ENCODE measurements around the gene PNPLA7. TPM values are rescaled to one million over a fixed set of nuclear protein-coding genes. Genes with fewer than 3 reads are reported as not detected.
"Not testable (repeated sequence)": the region's sequence is repeated elsewhere in the genome, so short reads cannot be mapped to it uniquely, and the experiment has no call there.

The PNPLA7 gene
- polyA plus RNA-seq, 2 donors, result 2.3 to 3.9 TPM

DNA sequence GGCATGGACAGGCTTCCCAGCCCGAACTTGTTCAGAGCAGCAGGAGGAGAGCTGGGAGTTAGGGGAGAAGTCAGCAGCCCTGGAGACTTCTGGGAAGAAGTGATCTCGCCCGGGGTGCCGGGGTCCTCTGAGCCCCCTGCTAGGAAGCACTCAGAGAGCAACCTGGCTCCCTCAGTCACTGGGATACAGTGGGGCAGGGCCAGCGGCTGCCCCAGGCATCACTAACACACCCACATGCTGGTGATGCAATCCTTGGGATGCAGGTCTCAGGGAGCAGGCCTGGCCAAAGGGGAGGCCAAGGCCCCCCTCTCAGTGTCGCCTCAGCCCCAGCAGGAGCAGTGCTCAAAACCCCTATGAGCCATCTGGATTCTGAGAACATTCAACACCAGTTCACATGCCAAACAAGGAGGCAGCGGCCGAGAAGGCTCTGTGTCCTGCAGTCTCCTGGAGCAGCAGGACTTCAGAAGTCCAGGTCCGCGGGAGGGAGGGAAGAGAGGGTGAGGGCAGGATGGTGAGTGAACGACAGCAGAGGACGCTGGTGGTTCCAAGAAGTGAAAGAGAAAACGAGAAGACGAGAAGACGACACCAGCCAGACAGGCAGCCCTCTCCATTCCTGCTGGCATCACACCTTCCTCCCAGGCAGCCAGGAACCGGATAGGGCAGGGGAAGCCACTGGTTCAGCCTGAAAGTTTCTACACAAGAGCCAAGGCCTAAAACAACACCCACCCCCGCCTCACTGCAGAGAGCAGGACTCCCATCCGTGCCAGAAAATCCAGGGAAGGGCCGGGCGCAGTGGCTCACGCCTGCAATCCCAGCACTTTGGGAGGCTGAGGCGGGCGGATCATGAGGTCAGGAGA, 2.3 kb downstream of the PNPLA7 start:
- H3K27ac ChIP-seq (ENCODE audit: low read depth in 2 of 2, low read length in 1 of 2), result peak overlapping the region in 1 of 2 donors; percentile 58
- no peaks in the 10 kb centered on the region for H3K36me3 ChIP-seq (ENCODE audit: control insufficient read depth in 2 of 2, insufficient read depth in 2 of 2, low read length in 1 of 2)
- H3K9me3 ChIP-seq (ENCODE audit: control insufficient read depth in 2 of 2, insufficient read depth in 1 of 2, low read depth in 1 of 2, low read length in 1 of 2), result no peaks in the 10 kb centered on the region
- no peaks in the 10 kb centered on the region for H3K27me3 ChIP-seq (ENCODE audit: control insufficient read depth in 1 of 2, insufficient read depth in 2 of 2, low read length in 2 of 2)
- no peak overlapping the region for H3K4me3 ChIP-seq (ENCODE audit: low read depth in 1 of 2, low read length in 2 of 2)
- peaks cover 0 to 12% of the 10 kb centered on the region in 2 donors for H3K4me1 ChIP-seq (ENCODE audit: control insufficient read depth in 2 of 2, insufficient read depth in 2 of 2, low read length in 1 of 2)
- 85 to 87% methylated on average over 23 of the region's 23 CpGs for WGBS, 2 donors

GRCh38 chr9:137545123-137545522, 5.1 kb downstream of the PNPLA7 start:
- H3K4me3 ChIP-seq (ENCODE audit: low read depth in 1 of 2, low read length in 2 of 2), result no peak overlapping the region
- no peaks in the 10 kb centered on the region for H3K36me3 ChIP-seq (ENCODE audit: control insufficient read depth in 2 of 2, insufficient read depth in 2 of 2, low read length in 1 of 2)
- no peaks in the 10 kb centered on the region for H3K27me3 ChIP-seq (ENCODE audit: control insufficient read depth in 1 of 2, insufficient read depth in 2 of 2, low read length in 2 of 2)
- H3K4me1 ChIP-seq (ENCODE audit: control insufficient read depth in 2 of 2, insufficient read depth in 2 of 2, low read length in 1 of 2), result peaks cover 0 to 7% of the 10 kb centered on the region in 2 donors
- no peak overlapping the region for H3K27ac ChIP-seq (ENCODE audit: low read depth in 2 of 2, low read length in 1 of 2)
- no peaks in the 10 kb centered on the region for H3K9me3 ChIP-seq (ENCODE audit: control insufficient read depth in 2 of 2, insufficient read depth in 1 of 2, low read depth in 1 of 2, low read length in 1 of 2)
- 73 to 77% methylated on average over 10 of the region's 10 CpGs for WGBS, 2 donors

GRCh38 chr9:137544176-137544760, 5.9 kb downstream of the PNPLA7 start:
- peaks cover 0 to 3% of the 10 kb centered on the region in 2 donors for H3K4me1 ChIP-seq (ENCODE audit: control insufficient read depth in 2 of 2, insufficient read depth in 2 of 2, low read length in 1 of 2)
- WGBS, 2 donors, result 85 to 86% methylated on average over 12 of the region's 12 CpGs
- no peak overlapping the region for H3K4me3 ChIP-seq (ENCODE audit: low read depth in 1 of 2, low read length in 2 of 2)
- H3K27me3 ChIP-seq (ENCODE audit: control insufficient read depth in 1 of 2, insufficient read depth in 2 of 2, low read length in 2 of 2), result no peaks in the 10 kb centered on the region
- no peaks in the 10 kb centered on the region for H3K9me3 ChIP-seq (ENCODE audit: control insufficient read depth in 2 of 2, insufficient read depth in 1 of 2, low read depth in 1 of 2, low read length in 1 of 2)
- H3K27ac ChIP-seq (ENCODE audit: low read depth in 2 of 2, low read length in 1 of 2), result no peak overlapping the region
- H3K36me3 ChIP-seq (ENCODE audit: control insufficient read depth in 2 of 2, insufficient read depth in 2 of 2, low read length in 1 of 2), result no peaks in the 10 kb centered on the region

- Histone ChIP-seq H3K27ac (ENCODE audit: low read depth in 2 of 2, low read length in 1 of 2) (no peak overlapping the region), H3K27me3 (ENCODE audit: control insufficient read depth in 1 of 2, insufficient read depth in 2 of 2, low read length in 2 of 2) (no peaks in the 10 kb centered on the region), H3K36me3 (ENCODE audit: control insufficient read depth in 2 of 2, insufficient read depth in 2 of 2, low read length in 1 of 2) (no peaks in the 10 kb centered on the region), H3K4me1 (ENCODE audit: control insufficient read depth in 2 of 2, insufficient read depth in 2 of 2, low read length in 1 of 2) (peaks cover 0 to 3% of the 10 kb centered on the region in 2 donors), H3K9me3 (ENCODE audit: control insufficient read depth in 2 of 2, insufficient read depth in 1 of 2, low read depth in 1 of 2, low read length in 1 of 2) (no peaks in the 10 kb centered on the region), H3K4me3 (ENCODE audit: low read depth in 1 of 2, low read length in 2 of 2) (no peak overlapping the region)
- WGBS, 2 donors, result 90% methylated on average over 25 of the region's 25 CpGs
Observed at GRCh38 chr9:137543237-137543963, 6.8 kb downstream of the PNPLA7 start.

GRCh38 chr9:137542486-137542885, 7.7 kb downstream of the PNPLA7 start:
- Histone ChIP-seq H3K9me3 (ENCODE audit: control insufficient read depth in 2 of 2, insufficient read depth in 1 of 2, low read depth in 1 of 2, low read length in 1 of 2) (no peaks in the 10 kb centered on the region), H3K27ac (ENCODE audit: low read depth in 2 of 2, low read length in 1 of 2) (no peak overlapping the region), H3K4me3 (ENCODE audit: low read depth in 1 of 2, low read length in 2 of 2) (no peak overlapping the region), H3K4me1 (ENCODE audit: control insufficient read depth in 2 of 2, insufficient read depth in 2 of 2, low read length in 1 of 2) (no peaks in the 10 kb centered on the region), H3K27me3 (ENCODE audit: control insufficient read depth in 1 of 2, insufficient read depth in 2 of 2, low read length in 2 of 2) (no peaks in the 10 kb centered on the region), H3K36me3 (ENCODE audit: control insufficient read depth in 2 of 2, insufficient read depth in 2 of 2, low read length in 1 of 2) (no peaks in the 10 kb centered on the region)
- WGBS, 2 donors, result 91 to 92% methylated on average over 20 of the region's 20 CpGs

DNA sequence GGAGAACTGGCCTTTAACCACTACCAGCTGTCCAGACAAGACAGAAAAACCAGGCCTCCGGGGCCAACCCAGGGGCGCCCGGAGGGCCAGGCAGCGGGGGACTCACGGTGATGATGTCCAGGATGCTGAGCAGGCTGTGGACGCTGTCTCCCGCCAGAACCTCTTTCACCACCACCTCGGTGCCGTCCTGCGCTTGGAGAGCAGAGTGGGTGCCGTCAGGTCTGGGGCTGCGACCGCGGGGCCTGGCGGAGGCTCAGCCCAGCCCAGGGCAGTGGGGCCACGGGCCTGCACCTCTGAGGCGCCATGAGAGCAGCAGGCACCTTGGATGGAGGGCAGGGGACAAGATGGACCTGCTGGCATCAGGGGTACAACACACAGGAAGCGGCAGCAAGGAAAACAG, 9.7 kb downstream of the PNPLA7 start:
- Histone ChIP-seq H3K27me3 (ENCODE audit: control insufficient read depth in 1 of 2, insufficient read depth in 2 of 2, low read length in 2 of 2) (no peaks in the 10 kb centered on the region), H3K36me3 (ENCODE audit: control insufficient read depth in 2 of 2, insufficient read depth in 2 of 2, low read length in 1 of 2) (no peaks in the 10 kb centered on the region), H3K4me1 (ENCODE audit: control insufficient read depth in 2 of 2, insufficient read depth in 2 of 2, low read length in 1 of 2) (no peaks in the 10 kb centered on the region), H3K4me3 (ENCODE audit: low read depth in 1 of 2, low read length in 2 of 2) (no peak overlapping the region), H3K9me3 (ENCODE audit: control insufficient read depth in 2 of 2, insufficient read depth in 1 of 2, low read depth in 1 of 2, low read length in 1 of 2) (no peaks in the 10 kb centered on the region), H3K27ac (ENCODE audit: low read depth in 2 of 2, low read length in 1 of 2) (no peak overlapping the region)
- 92 to 95% methylated on average over 18 of the region's 18 CpGs for WGBS, 2 donors

- no peak overlapping the region for H3K4me3 ChIP-seq (ENCODE audit: low read depth in 1 of 2, low read length in 2 of 2)
- 96 to 98% methylated on average over 16 of the region's 16 CpGs for WGBS, 2 donors
- H3K36me3 ChIP-seq (ENCODE audit: control insufficient read depth in 2 of 2, insufficient read depth in 2 of 2, low read length in 1 of 2), result no peaks in the 10 kb centered on the region
- no peaks in the 10 kb centered on the region for H3K9me3 ChIP-seq (ENCODE audit: control insufficient read depth in 2 of 2, insufficient read depth in 1 of 2, low read depth in 1 of 2, low read length in 1 of 2)
- H3K4me1 ChIP-seq (ENCODE audit: control insufficient read depth in 2 of 2, insufficient read depth in 2 of 2, low read length in 1 of 2), result no peaks in the 10 kb centered on the region
- H3K27ac ChIP-seq (ENCODE audit: low read depth in 2 of 2, low read length in 1 of 2), result no peak overlapping the region
- H3K27me3 ChIP-seq (ENCODE audit: control insufficient read depth in 1 of 2, insufficient read depth in 2 of 2, low read length in 2 of 2), result no peaks in the 10 kb centered on the region
Observed at GRCh38 chr9:137538058-137538457, 12.1 kb downstream of the PNPLA7 start.

GRCh38 chr9:137536594-137537131, 13.5 kb downstream of the PNPLA7 start:
- not testable (repeated sequence) for H3K36me3 ChIP-seq (ENCODE audit: control insufficient read depth in 2 of 2, insufficient read depth in 2 of 2, low read length in 1 of 2); H3K27me3 ChIP-seq (ENCODE audit: control insufficient read depth in 1 of 2, insufficient read depth in 2 of 2, low read length in 2 of 2); H3K9me3 ChIP-seq (ENCODE audit: control insufficient read depth in 2 of 2, insufficient read depth in 1 of 2, low read depth in 1 of 2, low read length in 1 of 2); H3K27ac ChIP-seq (ENCODE audit: low read depth in 2 of 2, low read length in 1 of 2); H3K4me1 ChIP-seq (ENCODE audit: control insufficient read depth in 2 of 2, insufficient read depth in 2 of 2, low read length in 1 of 2); H3K4me3 ChIP-seq (ENCODE audit: low read depth in 1 of 2, low read length in 2 of 2)
- 67 to 75% methylated on average over 16 of the region's 16 CpGs for WGBS, 2 donors

- Histone ChIP-seq H3K9me3 (ENCODE audit: control insufficient read depth in 2 of 2, insufficient read depth in 1 of 2, low read depth in 1 of 2, low read length in 1 of 2) (no peaks in the 10 kb centered on the region), H3K36me3 (ENCODE audit: control insufficient read depth in 2 of 2, insufficient read depth in 2 of 2, low read length in 1 of 2) (no peaks in the 10 kb centered on the region), H3K4me3 (ENCODE audit: low read depth in 1 of 2, low read length in 2 of 2) (no peak overlapping the region), H3K27ac (ENCODE audit: low read depth in 2 of 2, low read length in 1 of 2) (no peak overlapping the region), H3K27me3 (ENCODE audit: control insufficient read depth in 1 of 2, insufficient read depth in 2 of 2, low read length in 2 of 2) (no peaks in the 10 kb centered on the region), H3K4me1 (ENCODE audit: control insufficient read depth in 2 of 2, insufficient read depth in 2 of 2, low read length in 1 of 2) (no peaks in the 10 kb centered on the region)
Observed at GRCh38 chr9:137535120-137535428, 15.1 kb downstream of the PNPLA7 start.
